ENCODE measurements around the gene CACNA2D2.

The CACNA2D2 gene

GRCh38 chr3:50330330-50330729 lies 173.1 kb downstream of the CACNA2D2 start:
- Histone ChIP-seq H3K27me3 (ENCODE audit: insufficient read depth, low read length) (no peaks in the 10 kb centered on the region), H3K9me3 (ENCODE audit: low read length) (no peaks in the 10 kb centered on the region), H3K4me3 (ENCODE audit: low read depth, low read length, poor library complexity, severe bottlenecking) (no peak overlapping the region), H3F3A (ENCODE audit: insufficient read depth, low read length) (no peaks in the 10 kb centered on the region), H3K36me3 (ENCODE audit: insufficient read depth, low read length) (peaks cover 53% of the 10 kb centered on the region), H2AFZ (ENCODE audit: low read length) (no peak overlapping the region), H3K9me2 (ENCODE audit: low read depth, low read length) (no peaks in the 10 kb centered on the region), H3K9ac (ENCODE audit: low read length) (no peak overlapping the region), H3K27ac (ENCODE audit: low read depth, low read length, poor library complexity, severe bottlenecking) (no peak overlapping the region), H3K79me2 (ENCODE audit: insufficient read depth, low read length) (peaks cover 24% of the 10 kb centered on the region), H3K4me1 (ENCODE audit: insufficient read depth, low read length, severe bottlenecking) (peaks cover 38% of the 10 kb centered on the region), H3K4me2 (ENCODE audit: low read length) (no peak overlapping the region), H4K20me1 (ENCODE audit: insufficient read depth, low read length) (no peaks in the 10 kb centered on the region)
- no peak for TF ChIP-seq EZH2 (IDR thresholded peaks at IDR 0.05; ENCODE audit: borderline replicate concordance, low read length)
- no peak for TF ChIP-seq CTCF (IDR thresholded peaks at IDR 0.05; ENCODE audit: low read length)

- Histone ChIP-seq H3K27me3 (ENCODE audit: insufficient read depth, low read length) (no peaks in the 10 kb centered on the region), H3K27ac (ENCODE audit: low read depth, low read length, poor library complexity, severe bottlenecking) (peak within 1 kb of the TSS; percentile 42), H3K79me2 (ENCODE audit: insufficient read depth, low read length) (peaks cover 7% of the 10 kb centered on the region; the same call in 1 of the 2 replicates), H3K4me2 (ENCODE audit: low read length) (peak within 1 kb of the TSS; percentile 68), H3F3A (ENCODE audit: insufficient read depth, low read length) (no peaks in the 10 kb centered on the region), H3K4me1 (ENCODE audit: insufficient read depth, low read length, severe bottlenecking) (peaks cover 20% of the 10 kb centered on the region), H3K36me3 (ENCODE audit: insufficient read depth, low read length) (peaks cover 44% of the 10 kb centered on the region), H3K4me3 (ENCODE audit: low read depth, low read length, poor library complexity, severe bottlenecking) (peak within 1 kb of the TSS; percentile 91), H3K9me2 (ENCODE audit: low read depth, low read length) (no peaks in the 10 kb centered on the region), H3K9me3 (ENCODE audit: low read length) (no peaks in the 10 kb centered on the region), H2AFZ (ENCODE audit: low read length) (no peak within 1 kb of the TSS), H3K9ac (ENCODE audit: low read length) (peak within 1 kb of the TSS; percentile 99), H4K20me1 (ENCODE audit: insufficient read depth, low read length) (no peaks in the 10 kb centered on the region)
- TF ChIP-seq EZH2 (IDR thresholded peaks at IDR 0.05; ENCODE audit: borderline replicate concordance, low read length) (no peak), CTCF (IDR thresholded peaks at IDR 0.05; ENCODE audit: low read length) (no peak)
Observed at GRCh38 chr3:50327943-50328691, 175.3 kb downstream of the CACNA2D2 start, which contains the start of gene TUSC2. Gene TUSC2 (minus strand): TSS chr3:50328223. CDS start chr3:50328099, 124 bp downstream.

- H4K20me1 ChIP-seq (ENCODE audit: insufficient read depth, low read length), result no peaks in the 10 kb centered on the region
- H3K79me2 ChIP-seq (ENCODE audit: insufficient read depth, low read length), result peaks cover 7% of the 10 kb centered on the region; the same call in 1 of the 2 replicates
- H3K4me2 ChIP-seq (ENCODE audit: low read length), result peak overlapping the region; percentile 68
- H3K36me3 ChIP-seq (ENCODE audit: insufficient read depth, low read length), result peaks cover 40% of the 10 kb centered on the region
- no peaks in the 10 kb centered on the region for H3K9me3 ChIP-seq (ENCODE audit: low read length)
- no peaks in the 10 kb centered on the region for H3F3A ChIP-seq (ENCODE audit: insufficient read depth, low read length)
- H3K4me3 ChIP-seq (ENCODE audit: low read depth, low read length, poor library complexity, severe bottlenecking), result peak overlapping the region; percentile 91
- no peak overlapping the region for H3K27ac ChIP-seq (ENCODE audit: low read depth, low read length, poor library complexity, severe bottlenecking)
- no peak for TF ChIP-seq EZH2 (IDR thresholded peaks at IDR 0.05; ENCODE audit: borderline replicate concordance, low read length)
- no peak for TF ChIP-seq CTCF (IDR thresholded peaks at IDR 0.05; ENCODE audit: low read length)
- peak overlapping the region; percentile 99 for H3K9ac ChIP-seq (ENCODE audit: low read length)
- no peaks in the 10 kb centered on the region for H3K9me2 ChIP-seq (ENCODE audit: low read depth, low read length)
- peaks cover 29% of the 10 kb centered on the region for H3K4me1 ChIP-seq (ENCODE audit: insufficient read depth, low read length, severe bottlenecking)
- H2AFZ ChIP-seq (ENCODE audit: low read length), result no peak overlapping the region
- H3K27me3 ChIP-seq (ENCODE audit: insufficient read depth, low read length), result no peaks in the 10 kb centered on the region
Observed at GRCh38 chr3:50327129-50327528, 176.3 kb downstream of the CACNA2D2 start.

Measured in OCI-LY1 (cell line).